Uterus (tissue), 4 donors: ENCODE measurements around the gene GMCL2. TPM values are rescaled to one million over a fixed set of nuclear protein-coding genes. Genes with fewer than 3 reads are reported as not detected.

Source experiments
- DNase-seq, 2 donors: peaks; one replicate each; pipeline ENCODE4 v3.0.0-alpha.2; 2019 to 2020
- H3K27ac ChIP-seq, 2 donors: fragments of 200-600 bp; sonication (generic); 1 replicate in 1 of 2; 2 replicates in 1 of 2; pipeline ENCODE4 v1.5.1; 2016 to 2018
- H3K27me3 ChIP-seq, 2 donors: fragments of 200-600 bp; sonication (generic); one replicate each; pipeline ENCODE4 v1.5.1; 2018 to 2019; ENCODE audit warnings: control low read depth in 1 of 2
- H3K36me3 ChIP-seq, 2 donors: fragments of 200-600 bp; sonication (generic); one replicate each; pipeline ENCODE4 v1.5.1; 2019; ENCODE audit warnings: control low read depth in 1 of 2
- H3K4me1 ChIP-seq, 2 donors: fragments of 200-600 bp; sonication (generic); one replicate each; pipeline ENCODE4 v1.5.1; 2018 to 2019; ENCODE audit warnings: control low read depth in 1 of 2
- H3K4me3 ChIP-seq, 2 donors: fragments of 200-600 bp; sonication (generic); 1 replicate in 1 of 2; 2 replicates in 1 of 2; pipeline ENCODE4 v1.5.1; 2018 to 2019; ENCODE audit warnings: mild to moderate bottlenecking in 1 of 2
- H3K9me3 ChIP-seq, 2 donors: fragments of 200-600 bp; sonication (generic); one replicate each; pipeline ENCODE4 v1.5.1; 2019; ENCODE audit warnings: control low read depth in 1 of 2
- POLR2A ChIP-seq, 2 donors: fragments of 450-650 bp; IDR thresholded peaks; one replicate each; pipeline ENCODE4 v1.6.1; 2016; ENCODE audit warnings: antibody characterized with exemption in 2 of 2, mild to moderate bottlenecking in 1 of 2, moderate library complexity in 1 of 2
- intact Hi-C: fragments of 100-400 bp; cut with DNase I; formaldehyde crosslinking; loops from one replicate; pipeline ENCODE4 v1.15.1; 2023; ENCODE audit warnings: low total_unique reads
- total RNA-seq, 4 donors: library from RNA; depleted of rRNA in 3 of 4; stranded (reverse); fragments of >200 nt in 3 of 4; gene quantifications; one replicate each; pipeline versions ENCODE4 v1.1.0 to v1.2.4, GENCODE V29; 2014 to 2023
- TF ChIP-seq, protein P1 (sequence below), 4 experiments: fragments of 200-600 bp in 2 of 4; fragments of 450-650 bp in 2 of 4; sonication (generic) in 2 of 4; IDR thresholded peaks; one replicate each; pipeline ENCODE4 v1.5.1; 2016 to 2019; ENCODE audit warnings: antibody characterized with exemption in 4 of 4, mild to moderate bottlenecking in 2 of 4, moderate library complexity in 1 of 4
- donor health status: DM: yes; HTN: yes; CAD: no.

Gene GMCL2
- total RNA-seq, 4 donors from 2014 or later: not detected

GRCh38 chr5:178207183-178207916 lies 20.2 kb upstream of the GMCL2 start:
- Histone ChIP-seq H3K27ac (no peak overlapping the region), H3K4me1 (peaks cover 6 to 12% of the 10 kb centered on the region in 2 donors), H3K9me3 (no peaks in the 10 kb centered on the region), H3K4me3 (no peak overlapping the region), H3K27me3 (no peaks in the 10 kb centered on the region), H3K36me3 (no peaks in the 10 kb centered on the region)
- TF ChIP-seq, protein P1, sequence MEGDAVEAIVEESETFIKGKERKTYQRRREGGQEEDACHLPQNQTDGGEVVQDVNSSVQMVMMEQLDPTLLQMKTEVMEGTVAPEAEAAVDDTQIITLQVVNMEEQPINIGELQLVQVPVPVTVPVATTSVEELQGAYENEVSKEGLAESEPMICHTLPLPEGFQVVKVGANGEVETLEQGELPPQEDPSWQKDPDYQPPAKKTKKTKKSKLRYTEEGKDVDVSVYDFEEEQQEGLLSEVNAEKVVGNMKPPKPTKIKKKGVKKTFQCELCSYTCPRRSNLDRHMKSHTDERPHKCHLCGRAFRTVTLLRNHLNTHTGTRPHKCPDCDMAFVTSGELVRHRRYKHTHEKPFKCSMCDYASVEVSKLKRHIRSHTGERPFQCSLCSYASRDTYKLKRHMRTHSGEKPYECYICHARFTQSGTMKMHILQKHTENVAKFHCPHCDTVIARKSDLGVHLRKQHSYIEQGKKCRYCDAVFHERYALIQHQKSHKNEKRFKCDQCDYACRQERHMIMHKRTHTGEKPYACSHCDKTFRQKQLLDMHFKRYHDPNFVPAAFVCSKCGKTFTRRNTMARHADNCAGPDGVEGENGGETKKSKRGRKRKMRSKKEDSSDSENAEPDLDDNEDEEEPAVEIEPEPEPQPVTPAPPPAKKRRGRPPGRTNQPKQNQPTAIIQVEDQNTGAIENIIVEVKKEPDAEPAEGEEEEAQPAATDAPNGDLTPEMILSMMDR (IDR thresholded peaks at IDR 0.05): no peak
- TF ChIP-seq POLR2A (IDR thresholded peaks at IDR 0.05): no peak
- no peak for DNase-seq
- intact Hi-C loops: no loop called here

GRCh38 chr5:178206166-178207101 lies 19.3 kb upstream of the GMCL2 start:
- TF ChIP-seq, protein P1 (IDR thresholded peaks at IDR 0.05): no peak
- TF ChIP-seq POLR2A (IDR thresholded peaks at IDR 0.05): no peak
- H3K36me3 ChIP-seq: no peaks in the 10 kb centered on the region
- intact Hi-C loops: no loop called here
- H3K9me3 ChIP-seq: no peaks in the 10 kb centered on the region
- H3K4me3 ChIP-seq: peak overlapping the region; percentile 52 to 100
- peak overlapping the region; percentile 67 to 97 for H3K27ac ChIP-seq
- no peaks in the 10 kb centered on the region for H3K27me3 ChIP-seq
- peaks cover 6 to 12% of the 10 kb centered on the region in 2 donors for H3K4me1 ChIP-seq
- DNase-seq: no peak

GRCh38 chr5:178205749-178206047 lies 18.5 kb upstream of the GMCL2 start:
- H3K4me3 ChIP-seq: peak overlapping the region; percentile 52 to 100
- no peak for TF ChIP-seq POLR2A (IDR thresholded peaks at IDR 0.05)
- TF ChIP-seq, protein P1 (IDR thresholded peaks at IDR 0.05): no peak
- no peaks in the 10 kb centered on the region for H3K36me3 ChIP-seq
- peaks cover 6 to 12% of the 10 kb centered on the region in 2 donors for H3K4me1 ChIP-seq
- no peak for DNase-seq
- H3K9me3 ChIP-seq: no peaks in the 10 kb centered on the region
- peak overlapping the region; percentile 67 to 97 for H3K27ac ChIP-seq
- H3K27me3 ChIP-seq: no peaks in the 10 kb centered on the region
- intact Hi-C loops: no loop called here

DNA sequence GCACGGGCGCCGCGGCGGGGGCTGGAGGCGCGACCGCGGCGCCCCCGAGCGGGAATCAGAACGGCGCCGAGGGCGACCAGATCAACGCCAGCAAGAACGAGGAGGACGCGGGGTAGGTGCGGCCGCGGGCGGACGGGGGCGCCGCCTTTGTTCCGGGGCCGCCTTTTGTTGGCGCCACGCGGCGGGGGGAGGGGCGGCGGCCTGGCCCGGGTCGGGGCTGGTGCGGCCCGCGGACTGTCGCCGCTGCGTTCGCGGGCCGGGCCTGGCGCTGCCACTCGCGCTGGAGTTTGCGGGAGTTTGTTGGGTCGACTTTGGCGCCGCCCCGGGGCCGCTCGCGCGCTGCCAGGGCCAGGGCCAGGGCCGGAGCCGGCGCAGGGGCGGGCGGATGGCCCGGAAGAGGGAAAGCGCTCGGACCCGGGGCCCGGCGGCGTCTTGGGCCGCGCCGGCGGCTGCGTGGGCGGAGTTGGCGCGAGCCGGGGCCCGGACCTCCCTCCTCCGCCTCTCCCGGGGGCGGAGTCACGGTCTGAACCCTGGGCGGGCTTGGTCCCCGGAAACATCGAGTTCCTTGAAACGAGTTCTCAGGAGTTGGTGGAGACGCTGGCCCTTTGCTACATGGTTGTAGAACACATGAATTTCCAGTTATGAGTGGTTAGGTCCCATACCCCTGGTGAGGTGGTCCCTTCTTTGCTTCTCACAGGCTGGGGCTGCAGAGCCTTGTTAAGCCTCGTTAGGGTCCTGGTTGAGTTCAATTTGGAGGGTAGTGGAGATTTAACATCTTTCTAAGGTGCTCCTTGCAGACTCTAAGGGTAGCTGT lies 18.0 kb upstream of the GMCL2 start:
- Histone ChIP-seq H3K4me3 (peak overlapping the region; percentile 52 to 100), H3K27ac (peak overlapping the region; percentile 67 to 97), H3K9me3 (no peaks in the 10 kb centered on the region), H3K27me3 (no peaks in the 10 kb centered on the region), H3K4me1 (peaks cover 6 to 12% of the 10 kb centered on the region in 2 donors), H3K36me3 (no peaks in the 10 kb centered on the region)
- DNase-seq: peak; percentile 62 to 75
- peak; percentile 15 to 51 for TF ChIP-seq POLR2A (IDR thresholded peaks at IDR 0.05)
- TF ChIP-seq, protein P1 (IDR thresholded peaks at IDR 0.05): peak in 1 of 4 experiments; percentile 8
- intact Hi-C loops: no loop called here
